CD4-positive, CD25-positive, alpha-beta regulatory T cell (primary cell): Measurements from ENCODE around the gene FOXD1. TPM values are rescaled to one million over a fixed set of nuclear protein-coding genes. Genes with fewer than 3 reads are reported as not detected.
A peak's percentile ranks its signal among the peaks of the same experiment; 100 is the strongest.

Source experiments
- ATAC-seq, 2 donors: fragments of 150-1000 bp; cut with Tn5 transposase; one replicate each; pipeline ENCODE4 v1.10.0; 2021; ENCODE audit warnings: low read depth in 2 of 2, moderate number of reproducible peaks in 2 of 2, moderate library complexity in 1 of 2
- DNase-seq, 3 donors: peaks; one replicate each; pipeline versions ENCODE4 v3.0.0 to v3.0.0-alpha.2; 2012 to 2022; ENCODE audit warnings: mixed read lengths in 1 of 3
- H3K27ac ChIP-seq: one replicate; pipeline ENCODE4 v1.7.0; 2013; ENCODE audit warnings: mild to moderate bottlenecking, low read length; ENCODE audit not compliant: insufficient read depth, poor library complexity, severe bottlenecking
- H3K27me3 ChIP-seq: one replicate; pipeline ENCODE4 v1.7.0; 2013; ENCODE audit warnings: low read length; ENCODE audit not compliant: control insufficient read depth, insufficient read depth
- H3K36me3 ChIP-seq: one replicate; pipeline ENCODE4 v1.7.0; 2013; ENCODE audit warnings: mild to moderate bottlenecking, low read length, moderate library complexity; ENCODE audit not compliant: control insufficient read depth, insufficient read depth
- H3K4me1 ChIP-seq: 2 replicates; pipeline ENCODE4 v1.7.0; 2013; ENCODE audit warnings: mild to moderate bottlenecking, low read length; ENCODE audit not compliant: insufficient read depth, control insufficient read depth, poor library complexity, severe bottlenecking
- H3K4me3 ChIP-seq: one replicate; pipeline ENCODE4 v1.7.0; 2013; ENCODE audit warnings: low read depth, mild to moderate bottlenecking, low read length, moderate library complexity
- H3K9me3 ChIP-seq, 2 experiments: 1 replicate in 1 of 2; 2 replicates in 1 of 2; pipeline ENCODE4 v1.7.0; 2013; ENCODE audit warnings: low read length in 2 of 2, mild to moderate bottlenecking in 1 of 2, moderate library complexity in 1 of 2; ENCODE audit not compliant: control insufficient read depth in 2 of 2
- H3K27ac Mint-ChIP-seq, 3 donors: one replicate each; pipeline ENCODE4 v1.8.0; 2020 to 2022; ENCODE audit warnings: mild to moderate bottlenecking in 3 of 3, mixed read lengths in 3 of 3, moderate library complexity in 2 of 3
- H3K27me3 Mint-ChIP-seq: one replicate; pipeline ENCODE4 v1.8.0; 2022; ENCODE audit warnings: mild to moderate bottlenecking, mixed read lengths
- H3K36me3 Mint-ChIP-seq: one replicate; pipeline ENCODE4 v1.8.0; 2020; ENCODE audit warnings: mixed read lengths
- H3K4me1 Mint-ChIP-seq, 4 donors: one replicate each; pipeline ENCODE4 v1.8.0; 2020 to 2022; ENCODE audit warnings: mixed read lengths in 4 of 4, mild to moderate bottlenecking in 1 of 4
- H3K4me3 Mint-ChIP-seq, 4 donors: one replicate each; pipeline ENCODE4 v1.8.0; 2020 to 2022; ENCODE audit warnings: mild to moderate bottlenecking in 4 of 4, mixed read lengths in 4 of 4, moderate library complexity in 3 of 4
- H3K9me3 Mint-ChIP-seq, 7 donors: one replicate each; pipeline ENCODE4 v1.8.0; 2020 to 2022; ENCODE audit warnings: mixed read lengths in 7 of 7, mild to moderate bottlenecking in 3 of 7, moderate library complexity in 2 of 7
- polyA plus RNA-seq, 4 donors: library from polyadenylated mRNA; unstranded; fragments of 300-500 nt; fragmentation: Illumina TruSeq; gene quantifications; one replicate each; pipeline ENCODE4 v1.2.3, GENCODE V29; 2021
- total RNA-seq: library from RNA; stranded (reverse); gene quantifications from one replicate; pipeline ENCODE4 v1.2.3, GENCODE V29; 2022

Gene FOXD1
- total and polyA plus RNA-seq, 5 donors from 2014 or later: 0.07 TPM; not detected in 4

GRCh38 chr5:73450137-73450536 is 1.6 kb upstream of the FOXD1 start:
- ATAC-seq (no peak), DNase-seq (no peak)
- Mint-ChIP-seq H3K27me3 (peaks cover 87% of the 10 kb centered on the region), H3K27ac (peak overlapping the region in 2 of 3 donors; percentile 30 to 93), H3K4me3 (peak overlapping the region in 3 of 4 donors; percentile 16 to 91 (median 39)), H3K9me3 (peaks cover 0 to 13% (median 4%) of the 10 kb centered on the region in 7 donors), H3K4me1 (peaks cover 0 to 31% (median 11%) of the 10 kb centered on the region in 4 donors), H3K36me3 (no peaks in the 10 kb centered on the region)
- no peak overlapping the region for H3K27ac ChIP-seq
- H3K4me1 ChIP-seq: peaks cover 24% of the 10 kb centered on the region
- H3K9me3 ChIP-seq: peaks cover 16 to 19% of the 10 kb centered on the region in 2 experiments
- no peak overlapping the region for H3K4me3 ChIP-seq
- no peaks in the 10 kb centered on the region for H3K36me3 ChIP-seq
- peaks cover 62% of the 10 kb centered on the region for H3K27me3 ChIP-seq

DNA sequence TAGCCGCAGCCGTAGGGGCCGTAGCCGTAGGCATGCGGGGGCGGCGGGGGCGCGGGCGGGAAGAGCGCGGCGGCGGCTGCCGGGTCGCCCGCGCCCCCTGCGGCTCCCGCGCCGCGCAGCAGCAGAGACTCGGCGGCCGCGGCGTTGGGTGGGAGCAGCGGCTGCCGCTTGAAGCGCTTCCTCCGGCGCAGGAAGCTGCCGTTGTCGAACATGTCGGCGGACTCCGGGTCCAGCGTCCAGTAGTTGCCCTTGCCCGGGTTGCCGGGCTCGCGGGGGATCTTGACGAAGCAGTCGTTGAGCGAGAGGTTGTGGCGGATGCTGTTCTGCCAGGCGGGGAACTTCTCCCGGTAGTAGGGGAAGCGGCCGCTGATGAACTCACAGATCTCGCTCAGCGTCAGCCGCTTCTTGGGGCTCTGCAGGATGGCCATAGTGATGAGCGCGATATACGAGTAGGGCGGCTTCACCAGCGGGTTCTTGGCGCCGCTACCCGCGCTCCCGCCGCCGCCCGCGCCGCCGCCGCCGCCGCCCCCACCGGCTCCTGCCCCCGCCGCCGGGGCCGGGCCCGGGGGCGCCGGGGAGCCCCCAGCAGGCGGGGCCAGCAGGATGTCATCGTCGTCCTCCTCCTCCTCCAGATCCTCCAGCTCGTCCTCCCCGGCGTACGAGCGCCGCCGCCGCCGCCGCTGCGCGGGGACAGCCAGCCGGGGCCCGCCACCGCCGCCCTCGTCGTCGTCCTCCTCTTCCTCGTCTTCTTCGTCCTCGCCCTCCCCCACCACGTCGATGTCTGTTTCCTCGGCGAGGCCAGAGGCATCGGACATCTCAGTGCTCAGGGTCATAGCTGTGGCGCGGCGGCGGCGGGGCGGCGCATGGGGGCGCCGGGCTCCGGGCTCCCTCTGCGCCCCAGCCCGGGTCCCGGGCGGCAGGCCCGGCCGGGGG is 781 bp downstream of the FOXD1 start:
- Mint-ChIP-seq H3K36me3 (peaks cover 3% of the 10 kb centered on the region), H3K27ac (peak overlapping the region in 2 of 3 donors; percentile 88 to 91), H3K9me3 (peaks cover 0 to 13% (median 6%) of the 10 kb centered on the region in 7 donors), H3K4me1 (peaks cover 0 to 32% (median 11%) of the 10 kb centered on the region in 4 donors), H3K27me3 (peaks cover 90% of the 10 kb centered on the region), H3K4me3 (peak overlapping the region; percentile 88 to 94 (median 90))
- Histone ChIP-seq H3K4me3 (no peak overlapping the region), H3K4me1 (peaks cover 24% of the 10 kb centered on the region), H3K27ac (no peak overlapping the region), H3K27me3 (peaks cover 63% of the 10 kb centered on the region), H3K9me3 (peaks cover 25 to 35% of the 10 kb centered on the region in 2 experiments), H3K36me3 (no peaks in the 10 kb centered on the region)
- ATAC-seq (peak; percentile 42 to 50), DNase-seq (peak; percentile 24 to 64 (median 57))

- H3K27ac Mint-ChIP-seq: no peak overlapping the region
Observed at GRCh38 chr5:73446631-73447529, 1.7 kb downstream of the FOXD1 start.

DNA sequence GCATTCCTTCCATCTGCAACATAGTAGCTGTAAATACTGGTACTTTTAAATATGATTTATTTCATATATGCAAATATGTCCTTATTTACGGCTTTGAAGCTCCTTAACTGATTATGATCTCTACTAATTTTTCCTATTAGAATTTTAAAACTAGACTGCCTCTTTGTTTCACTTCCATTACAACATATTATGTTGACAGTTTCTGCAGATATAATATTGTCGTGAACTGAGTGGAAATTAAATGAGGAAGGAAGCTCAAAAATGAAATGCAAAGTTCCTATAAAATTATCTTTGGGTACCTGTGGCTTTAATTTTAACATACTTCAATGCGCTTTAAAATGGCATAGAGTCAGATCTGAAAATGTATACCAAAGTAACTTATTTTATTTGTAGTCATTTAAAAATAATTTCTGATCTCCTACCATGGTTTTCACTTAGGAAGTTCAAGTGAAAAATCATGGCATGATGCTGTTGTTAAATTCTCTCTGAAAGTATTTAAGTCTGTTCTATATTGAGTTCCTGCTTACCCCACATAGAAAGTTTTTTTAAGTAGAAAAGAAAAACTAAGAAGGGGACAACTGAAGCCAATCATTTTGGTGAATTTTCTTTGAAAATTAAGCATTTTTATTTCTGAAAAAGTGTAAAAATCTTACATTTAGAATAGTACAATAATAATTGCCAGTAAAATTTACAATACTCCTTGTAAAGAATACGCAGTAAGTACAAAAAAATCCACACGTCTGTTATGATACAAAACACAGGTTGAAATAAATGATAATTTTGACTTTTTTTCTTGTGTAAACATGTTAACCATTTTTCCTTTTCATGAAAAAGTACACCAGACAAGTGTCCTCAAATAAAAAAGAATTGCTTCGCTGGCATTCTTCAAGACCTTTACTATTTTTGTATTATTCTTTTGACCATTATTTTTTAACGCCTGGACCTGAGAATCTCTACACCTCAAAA is 2.6 kb downstream of the FOXD1 start:
- H3K27me3 ChIP-seq: peaks cover 68% of the 10 kb centered on the region
- Mint-ChIP-seq H3K36me3 (peaks cover 3% of the 10 kb centered on the region), H3K27ac (no peak overlapping the region), H3K4me3 (peak overlapping the region; percentile 61 to 91 (median 79)), H3K9me3 (peaks cover 0 to 13% (median 6%) of the 10 kb centered on the region in 7 donors), H3K27me3 (peaks cover 91% of the 10 kb centered on the region), H3K4me1 (peaks cover 0 to 25% (median 11%) of the 10 kb centered on the region in 4 donors)
- H3K4me1 ChIP-seq: peaks cover 18% of the 10 kb centered on the region
- H3K27ac ChIP-seq: no peak overlapping the region
- H3K4me3 ChIP-seq: no peak overlapping the region
- H3K9me3 ChIP-seq: peaks cover 25 to 35% of the 10 kb centered on the region in 2 experiments
- ATAC-seq (no peak), DNase-seq (no peak)
- H3K36me3 ChIP-seq: no peaks in the 10 kb centered on the region

More at GRCh38 chr5:73446631-73447529, 1.7 kb downstream of the FOXD1 start:
- H3K9me3 Mint-ChIP-seq: peaks cover 0 to 13% (median 6%) of the 10 kb centered on the region in 7 donors
- Histone ChIP-seq H3K27me3 (peaks cover 63% of the 10 kb centered on the region), H3K4me1 (peaks cover 24% of the 10 kb centered on the region), H3K36me3 (no peaks in the 10 kb centered on the region), H3K4me3 (no peak overlapping the region), H3K27ac (no peak overlapping the region), H3K9me3 (peaks cover 25 to 35% of the 10 kb centered on the region in 2 experiments)
- DNase-seq (no peak), ATAC-seq (peak in 1 of 2 donors; percentile 5)
- peaks cover 3% of the 10 kb centered on the region for H3K36me3 Mint-ChIP-seq
- H3K4me1 Mint-ChIP-seq: peaks cover 0 to 28% (median 11%) of the 10 kb centered on the region in 4 donors
- H3K4me3 Mint-ChIP-seq: peak overlapping the region; percentile 75 to 91 (median 87)
- H3K27me3 Mint-ChIP-seq: peaks cover 90% of the 10 kb centered on the region

- ATAC-seq (no peak), DNase-seq (no peak)
- Histone ChIP-seq H3K27ac (no peak overlapping the region), H3K4me1 (peaks cover 18% of the 10 kb centered on the region), H3K4me3 (no peak overlapping the region), H3K27me3 (peaks cover 65% of the 10 kb centered on the region), H3K36me3 (no peaks in the 10 kb centered on the region), H3K9me3 (peaks cover 18 to 26% of the 10 kb centered on the region in 2 experiments)
- H3K4me1 Mint-ChIP-seq: peaks cover 0 to 20% (median 5%) of the 10 kb centered on the region in 4 donors
- H3K9me3 Mint-ChIP-seq: peaks cover 0 to 14% (median 2%) of the 10 kb centered on the region in 7 donors
- peak overlapping the region in 2 of 4 donors; percentile 37 to 43 for H3K4me3 Mint-ChIP-seq
- peaks cover 3% of the 10 kb centered on the region for H3K36me3 Mint-ChIP-seq
- peaks cover 91% of the 10 kb centered on the region for H3K27me3 Mint-ChIP-seq
- H3K27ac Mint-ChIP-seq: peak overlapping the region in 1 of 3 donors; percentile 10
Observed at GRCh38 chr5:73444499-73445438, 3.8 kb downstream of the FOXD1 start.

GRCh38 chr5:73443829-73444498 is 4.6 kb downstream of the FOXD1 start:
- H3K9me3 ChIP-seq: peaks cover 16 to 19% of the 10 kb centered on the region in 2 experiments
- no peak for DNase-seq
- H3K4me1 ChIP-seq: peaks cover 14% of the 10 kb centered on the region
- Mint-ChIP-seq H3K36me3 (peaks cover 3% of the 10 kb centered on the region), H3K27ac (peak overlapping the region in 1 of 3 donors; percentile 10), H3K4me3 (peak overlapping the region in 2 of 4 donors; percentile 43 to 60), H3K9me3 (peaks cover 0 to 15% (median 2%) of the 10 kb centered on the region in 7 donors), H3K27me3 (peaks cover 91% of the 10 kb centered on the region), H3K4me1 (peaks cover 0 to 16% (median 1%) of the 10 kb centered on the region in 4 donors)
- ATAC-seq: no peak
- H3K27me3 ChIP-seq: peaks cover 67% of the 10 kb centered on the region
- no peak overlapping the region for H3K27ac ChIP-seq
- no peaks in the 10 kb centered on the region for H3K36me3 ChIP-seq
- no peak overlapping the region for H3K4me3 ChIP-seq
